K562 (cell line): Measurements from ENCODE around the gene LENEP. TPM values are rescaled to one million over a fixed set of nuclear protein-coding genes. Genes with fewer than 3 reads are reported as not detected.

ENCODE experiments used
- XRCC3 ChIP-seq: fragments of 450-650 bp; IDR thresholded peaks from 2 replicates; pipeline ENCODE4 v1.6.1; 2017; ENCODE audit warnings: mild to moderate bottlenecking, moderate library complexity
- ZNF140 ChIP-seq: fragments of 250-450 bp; sonication (Bioruptor Pico); IDR thresholded peaks from 2 replicates; pipeline ENCODE4 v1.8.0; 2021; ENCODE audit warnings: moderate library complexity, mild to moderate bottlenecking, inconsistent platforms
- ZNF76 ChIP-seq: fragments of 250-450 bp; sonication (Bioruptor Pico); IDR thresholded peaks from 2 replicates; pipeline ENCODE4 v1.4.0; 2020; ENCODE audit warnings: mild to moderate bottlenecking, moderate library complexity, borderline replicate concordance
- ZNF778 ChIP-seq: fragments of 450-650 bp; formaldehyde crosslinking; IDR thresholded peaks from 2 replicates; pipeline ENCODE4 v1.4.0; 2020; ENCODE audit warnings: mild to moderate bottlenecking, moderate library complexity
- polyA plus RNA-seq, 8 experiments: library from polyadenylated mRNA; depleted of rRNA in 4 of 8; stranded (reverse) in 5 of 8; unstranded in 3 of 8; fragments of >200 nt; fragmentation: Nextera tagmentation in 2 of 8; fragmentation: Illumina TruSeq in 1 of 8; extraction: Ambion mirVana in 2 of 8; extraction: Trizol in 1 of 8; gene quantifications; 2 replicates each; pipeline versions ENCODE4 v1.2.1 to v1.2.3, GENCODE V29; 2011 to 2014; ENCODE audit warnings: inconsistent platforms in 1 of 8, missing spikeins in 1 of 8
- total RNA-seq, 7 experiments: library from RNA; depleted of rRNA in 6 of 7; stranded (reverse); fragments of >200 nt in 6 of 7; fragmentation: Illumina TruSeq in 2 of 7; extraction: Trizol in 2 of 7; gene quantifications; 2 replicates each; pipeline versions ENCODE4 v1.2.1 to v1.2.3, GENCODE V29; 2011 to 2021; ENCODE audit warnings: low replicate concordance in 1 of 7
- TF ChIP-seq, protein P1 (sequence below), 2 experiments: fragments of 200-800 bp in 1 of 2; sonication (Bioruptor generic) in 1 of 2; sonication (generic) in 1 of 2; formaldehyde crosslinking in 1 of 2; IDR thresholded peaks in 1 of 2; conservative IDR thresholded peaks in 1 of 2; 2 replicates each; pipeline versions ENCODE4 v1.5.0 to v1.6.1; 2016 to 2020; ENCODE audit warnings: missing compliant biosample characterization in 1 of 2, missing genetic modification characterization in 1 of 2, missing genetic modification reagents in 1 of 2
- TF ChIP-seq, protein P2 (sequence below), 3 experiments: fragments of 200-800 bp in 1 of 3; sonication (Bioruptor generic) in 1 of 3; sonication (generic) in 1 of 3; formaldehyde crosslinking in 1 of 3; IDR thresholded peaks; 2 replicates each; pipeline versions ENCODE4 v1.6.1 to v1.8.0; 2016 to 2022; ENCODE audit warnings: mild to moderate bottlenecking in 2 of 3, missing compliant biosample characterization in 2 of 3, missing genetic modification characterization in 2 of 3, missing genetic modification reagents in 1 of 3

LENEP gene
- total and polyA plus RNA-seq, 9 of the 15 experiments (the other 6 are each of a cell fraction or from before 2014, with no cell fraction given) = 0.23 to 0.87 (median 0.67) TPM; not detected in 5

DNA sequence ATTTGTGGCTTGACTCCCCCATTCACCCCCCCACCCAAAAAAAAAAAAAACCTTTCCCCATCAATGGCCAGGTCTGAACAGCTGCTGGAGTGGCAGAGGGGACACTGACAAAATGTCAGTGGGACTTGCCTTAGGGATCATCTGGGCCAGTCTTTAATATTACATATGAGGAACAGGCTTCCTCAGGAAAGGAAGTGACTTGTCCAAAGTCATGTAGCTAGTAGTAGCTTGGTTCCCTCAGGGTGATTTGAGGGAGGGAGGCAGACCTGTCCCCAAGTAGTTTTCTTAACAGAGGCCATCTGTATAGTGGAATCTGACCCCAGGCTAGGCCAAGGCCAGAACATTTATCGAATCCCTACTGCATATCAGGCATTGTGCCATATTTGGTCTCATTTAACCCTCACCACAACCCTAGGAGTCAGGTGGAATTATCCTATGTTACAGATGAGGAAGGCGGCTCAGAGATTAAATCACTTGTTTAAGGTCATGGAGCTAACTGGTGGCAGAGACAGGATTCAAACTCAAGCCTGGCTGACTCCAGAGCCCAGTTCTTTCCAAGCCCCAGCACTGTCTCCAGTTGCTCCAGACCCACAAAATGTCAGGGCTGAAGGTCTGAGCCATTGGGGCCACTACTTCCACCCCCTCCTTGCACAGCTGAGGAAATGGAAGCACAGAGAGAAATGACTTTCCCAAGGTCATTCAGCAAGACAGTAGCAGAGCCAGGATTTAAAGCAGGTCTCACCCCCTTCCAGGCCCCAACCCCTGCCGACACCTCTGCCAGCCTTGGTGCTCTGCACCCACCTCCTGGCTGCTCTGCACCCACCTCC is 19.6 kb downstream of the LENEP start (continued):
- TF ChIP-seq, protein P1, sequence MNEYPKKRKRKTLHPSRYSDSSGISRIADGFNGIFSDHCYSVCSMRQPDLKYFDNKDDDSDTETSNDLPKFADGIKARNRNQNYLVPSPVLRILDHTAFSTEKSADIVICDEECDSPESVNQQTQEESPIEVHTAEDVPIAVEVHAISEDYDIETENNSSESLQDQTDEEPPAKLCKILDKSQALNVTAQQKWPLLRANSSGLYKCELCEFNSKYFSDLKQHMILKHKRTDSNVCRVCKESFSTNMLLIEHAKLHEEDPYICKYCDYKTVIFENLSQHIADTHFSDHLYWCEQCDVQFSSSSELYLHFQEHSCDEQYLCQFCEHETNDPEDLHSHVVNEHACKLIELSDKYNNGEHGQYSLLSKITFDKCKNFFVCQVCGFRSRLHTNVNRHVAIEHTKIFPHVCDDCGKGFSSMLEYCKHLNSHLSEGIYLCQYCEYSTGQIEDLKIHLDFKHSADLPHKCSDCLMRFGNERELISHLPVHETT (CRISPR knock-in tag; conservative IDR thresholded peaks at IDR 0.05 in 1 of 2, IDR thresholded peaks at IDR 0.05 in 1 of 2) = no peak
- TF ChIP-seq, protein P2, sequence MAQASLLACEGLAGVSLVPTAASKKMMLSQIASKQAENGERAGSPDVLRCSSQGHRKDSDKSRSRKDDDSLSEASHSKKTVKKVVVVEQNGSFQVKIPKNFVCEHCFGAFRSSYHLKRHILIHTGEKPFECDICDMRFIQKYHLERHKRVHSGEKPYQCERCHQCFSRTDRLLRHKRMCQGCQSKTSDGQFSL (CRISPR knock-in tag; IDR thresholded peaks at IDR 0.05) = no peak
- TF ChIP-seq, protein P2 (tag; IDR thresholded peaks at IDR 0.05) = no peak; a peak in 1 of 4 replicates
- TF ChIP-seq XRCC3 (no peak), ZNF76 (no peak), ZNF778 (CRISPR knock-in tag) (no peak), ZNF140 (CRISPR knock-in tag) (no peak)
- TF ChIP-seq, all 486 proteins: peak for 23
